Stimulated activated CD4-positive, alpha-beta T cell treated with anti-CD3 and anti-CD28 coated beads, Interleukin-2, amount 100 ng/mL, for 4 hours (primary cell): ENCODE data around the gene MSI1.
"Not testable (repeated sequence)": the region's sequence is repeated elsewhere in the genome, so short reads cannot be mapped to it uniquely, and the experiment has no call there.

ENCODE experiments used
- DNase-seq: peaks from one replicate; pipeline ENCODE4 v3.0.0-alpha.2; 2020; ENCODE audit warnings: low read depth

MSI1 gene

GRCh38 chr12:120356567-120357030 is 12.4 kb downstream of the MSI1 start:
- DNase-seq = peak; percentile 73

GRCh38 chr12:120353556-120354317 is 15.2 kb downstream of the MSI1 start:
- no peak for DNase-seq

GRCh38 chr12:120353136-120353535 is 15.8 kb downstream of the MSI1 start:
- DNase-seq = no peak

GRCh38 chr12:120352117-120352516 is 16.8 kb downstream of the MSI1 start:
- no peak for DNase-seq

GRCh38 chr12:120350576-120351350 is 18.2 kb downstream of the MSI1 start:
- no peak for DNase-seq

GRCh38 chr12:120347766-120348165 is 21.2 kb downstream of the MSI1 start:
- no peak for DNase-seq

- no peak for DNase-seq
Measured at GRCh38 chr12:120346681-120347080, 22.3 kb downstream of the MSI1 start.

- DNase-seq = no peak
Measured at GRCh38 chr12:120346031-120346430, 22.9 kb downstream of the MSI1 start.

- DNase-seq = no peak
Measured at GRCh38 chr12:120343692-120344091, 25.3 kb downstream of the MSI1 start.

- DNase-seq = no peak
Measured at GRCh38 chr12:120343039-120343537, 25.9 kb downstream of the MSI1 start.

GRCh38 chr12:120342175-120343038 is 26.6 kb downstream of the MSI1 start:
- no peak for DNase-seq

- DNase-seq = no peak
Measured at GRCh38 chr12:120339256-120339655, 29.7 kb downstream of the MSI1 start.

- DNase-seq = no peak
Measured at GRCh38 chr12:120337730-120338129, 31.2 kb downstream of the MSI1 start.

GRCh38 chr12:120336392-120336791 is 32.6 kb downstream of the MSI1 start:
- DNase-seq = not testable (repeated sequence)

GRCh38 chr12:120335447-120335846 is 33.5 kb downstream of the MSI1 start:
- not testable (repeated sequence) for DNase-seq

GRCh38 chr12:120332523-120332922 is 36.4 kb downstream of the MSI1 start:
- no peak for DNase-seq

- no peak for DNase-seq
Measured at GRCh38 chr12:120332041-120332440, 36.9 kb downstream of the MSI1 start.

GRCh38 chr12:120331390-120331789 is 37.6 kb downstream of the MSI1 start:
- no peak for DNase-seq

GRCh38 chr12:120328228-120328627 is 40.7 kb downstream of the MSI1 start:
- no peak for DNase-seq

GRCh38 chr12:120327593-120327992 is 41.4 kb downstream of the MSI1 start, which contains the start of gene PLA2G1B:
TSS of gene PLA2G1B (minus strand) at chr12:120327779. CDS start at chr12:120327753, 26 bp downstream.
- DNase-seq = no peak

- DNase-seq = no peak
Measured at GRCh38 chr12:120324841-120325417, 44.0 kb downstream of the MSI1 start.

- DNase-seq = no peak
Measured at GRCh38 chr12:120323772-120324171, 45.2 kb downstream of the MSI1 start.
